Fibroblast of peridontal ligament (primary cell): Measurements from ENCODE around the gene SNRNP25.

Experiments used
- DNase-seq: peaks from one replicate; pipeline ENCODE4 v3.0.0-alpha.2; 2010; ENCODE audit errors: extremely low read depth

The SNRNP25 gene

DNA sequence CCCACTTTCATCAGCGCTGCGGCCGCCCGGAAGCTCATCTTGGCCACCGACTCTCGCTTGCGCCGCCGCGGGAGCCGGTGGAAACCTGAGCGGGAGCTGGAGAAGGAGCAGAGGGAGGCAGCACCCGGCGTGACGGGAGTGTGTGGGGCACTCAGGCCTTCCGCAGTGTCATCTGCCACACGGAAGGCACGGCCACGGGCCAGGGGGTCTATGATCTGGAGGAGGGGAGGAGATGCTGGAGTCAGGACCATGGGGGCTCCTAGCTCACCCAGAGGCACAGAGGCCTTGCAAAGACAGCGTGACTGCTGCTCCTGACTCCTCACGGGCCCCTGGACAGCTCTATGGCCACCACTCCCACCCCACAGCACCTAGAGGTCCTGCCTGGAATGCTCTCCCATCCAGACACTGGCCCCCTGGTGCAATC lies 9.4 kb downstream of the SNRNP25 start:
- no peak for DNase-seq

DNA sequence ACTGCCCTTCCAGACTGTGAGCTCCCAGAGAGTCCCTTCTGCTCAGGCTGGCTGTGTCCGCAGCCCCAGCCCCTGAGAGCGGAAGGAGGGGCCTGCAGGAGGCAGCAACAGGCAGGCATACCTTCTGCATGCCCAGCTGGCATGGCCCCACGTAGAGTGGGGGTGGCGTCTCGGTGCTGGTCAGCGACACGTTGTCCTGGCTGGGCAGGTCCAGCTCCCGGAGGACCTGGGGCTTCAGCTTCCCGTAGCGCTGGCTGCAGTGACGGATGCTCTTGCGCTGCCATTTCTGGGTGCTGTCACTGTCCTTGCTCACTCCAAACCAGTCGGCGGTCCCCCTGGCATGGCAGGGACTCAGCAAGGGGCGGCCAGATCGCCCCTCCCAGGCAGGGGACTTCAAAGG lies 9.8 kb downstream of the SNRNP25 start:
- no peak for DNase-seq

DNA sequence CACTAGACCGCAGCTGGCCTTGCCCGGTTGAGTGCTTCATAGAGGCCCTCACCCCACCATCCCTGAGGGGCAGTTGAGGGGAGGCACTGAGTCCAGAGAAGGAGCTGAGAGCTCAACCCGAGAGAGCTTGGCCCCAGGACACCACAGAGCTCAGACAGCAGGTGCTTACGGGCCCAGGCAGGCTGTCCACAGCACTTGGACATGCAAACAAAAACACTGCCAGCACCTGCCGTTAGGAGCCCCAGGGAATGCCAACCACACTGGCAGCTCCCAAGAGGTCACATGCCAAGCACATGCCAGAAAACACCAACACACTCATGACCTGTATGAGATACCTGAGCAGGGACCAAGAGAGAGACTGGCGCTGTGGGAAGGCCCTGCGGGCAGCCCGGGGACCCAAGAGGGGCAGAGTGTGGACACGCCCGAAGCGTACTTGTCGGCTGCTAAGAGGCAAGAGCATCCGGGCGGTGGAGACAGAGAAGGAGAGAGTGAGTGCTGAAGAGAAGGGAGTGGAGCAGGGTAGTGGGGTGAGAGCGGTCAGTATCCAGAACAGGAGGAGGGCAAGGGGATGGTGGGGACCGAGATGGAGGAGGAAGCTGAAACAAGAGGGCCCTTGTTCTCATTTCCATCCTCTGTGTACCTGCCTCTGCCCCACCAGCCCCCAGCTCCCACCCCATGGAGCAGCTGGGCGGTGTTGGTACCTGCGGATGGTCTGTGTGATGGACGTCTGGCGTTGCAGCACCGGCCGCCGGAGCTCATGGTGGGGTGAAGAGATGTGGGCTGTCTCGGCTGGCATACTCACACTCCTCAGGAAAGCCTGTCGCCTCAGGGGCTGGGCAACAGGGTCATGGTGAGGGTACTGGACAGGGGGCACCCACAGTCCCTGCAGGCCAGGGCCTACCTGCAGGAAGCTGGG lies 10.6 kb downstream of the SNRNP25 start:
- DNase-seq, result no peak

DNA sequence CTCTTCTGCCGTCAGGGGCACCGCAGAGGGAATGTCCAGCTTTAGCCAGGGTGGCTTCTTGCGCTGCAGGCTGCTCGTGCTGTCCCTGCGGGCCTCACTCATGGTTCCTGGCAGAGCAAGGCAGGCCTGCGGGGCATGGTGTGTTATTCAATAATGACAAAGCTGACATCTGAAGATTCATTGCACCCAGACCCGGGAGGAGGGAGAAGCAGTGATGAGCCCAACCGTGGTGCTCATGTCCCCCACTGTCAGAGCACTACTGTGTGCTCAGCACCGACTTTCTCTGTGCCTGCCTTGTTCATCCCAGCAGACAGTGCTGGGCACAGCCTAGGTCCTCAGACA lies 11.3 kb downstream of the SNRNP25 start:
- no peak for DNase-seq

DNA sequence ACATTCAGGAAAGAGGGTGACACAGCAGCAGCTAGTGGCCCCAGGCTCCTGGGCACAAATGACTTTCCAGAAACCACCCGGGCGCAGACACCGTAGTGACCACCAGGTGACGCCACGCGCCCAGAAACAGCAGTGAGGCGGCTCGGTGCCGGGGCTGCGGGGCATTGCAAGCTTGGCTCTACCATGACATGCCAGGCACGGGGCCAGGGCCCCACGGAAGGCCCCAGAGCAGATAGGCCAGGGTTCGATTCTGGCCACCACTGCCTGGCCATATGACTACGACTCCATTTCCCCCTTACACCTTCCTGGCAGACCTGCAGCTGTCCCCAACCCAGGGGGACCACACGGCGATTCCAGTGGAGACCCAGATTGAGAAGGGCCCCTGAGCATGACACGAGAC lies 12.1 kb downstream of the SNRNP25 start:
- peak; percentile 64 for DNase-seq

DNA sequence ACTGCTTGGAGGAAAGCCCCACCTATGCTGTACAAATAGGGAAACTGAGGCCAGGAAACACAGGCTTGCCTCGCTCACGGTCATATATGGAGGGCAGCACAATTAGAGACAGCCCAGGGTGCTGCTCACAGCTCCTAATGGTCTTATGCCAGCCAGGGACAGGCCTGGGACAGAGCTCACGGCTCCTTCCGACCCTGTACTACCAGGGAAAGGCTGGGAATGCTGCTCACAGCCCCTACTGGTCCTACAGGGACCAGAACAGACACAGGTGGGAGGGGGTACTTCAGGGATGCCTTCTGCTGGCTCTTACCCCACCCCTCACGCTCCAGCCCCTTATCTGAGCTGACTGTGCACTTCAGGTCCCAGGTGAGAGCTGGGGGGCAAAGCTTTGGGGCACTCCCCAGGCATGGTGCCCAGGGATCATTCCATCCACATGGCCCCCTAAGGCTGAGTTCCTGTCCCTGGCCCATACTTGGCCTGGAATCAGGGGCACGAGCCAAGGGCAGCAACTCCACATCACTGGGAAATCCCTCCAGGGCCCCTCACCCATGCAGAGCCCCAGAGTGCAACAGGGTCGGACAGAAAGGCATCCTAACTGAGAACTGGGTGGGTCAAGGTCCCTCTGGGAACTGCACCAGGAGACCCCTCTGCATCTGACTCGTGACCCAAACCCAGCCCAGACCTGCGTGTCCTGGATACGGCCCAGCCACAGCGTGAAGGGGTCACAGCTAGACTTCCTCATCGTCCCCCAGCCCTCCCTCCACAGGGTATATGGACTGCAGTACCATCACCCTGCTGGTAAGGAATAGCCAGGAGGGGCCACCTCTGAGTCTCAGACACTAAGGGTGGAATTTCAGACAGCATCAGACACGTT lies 12.9 kb downstream of the SNRNP25 start:
- no peak for DNase-seq

DNA sequence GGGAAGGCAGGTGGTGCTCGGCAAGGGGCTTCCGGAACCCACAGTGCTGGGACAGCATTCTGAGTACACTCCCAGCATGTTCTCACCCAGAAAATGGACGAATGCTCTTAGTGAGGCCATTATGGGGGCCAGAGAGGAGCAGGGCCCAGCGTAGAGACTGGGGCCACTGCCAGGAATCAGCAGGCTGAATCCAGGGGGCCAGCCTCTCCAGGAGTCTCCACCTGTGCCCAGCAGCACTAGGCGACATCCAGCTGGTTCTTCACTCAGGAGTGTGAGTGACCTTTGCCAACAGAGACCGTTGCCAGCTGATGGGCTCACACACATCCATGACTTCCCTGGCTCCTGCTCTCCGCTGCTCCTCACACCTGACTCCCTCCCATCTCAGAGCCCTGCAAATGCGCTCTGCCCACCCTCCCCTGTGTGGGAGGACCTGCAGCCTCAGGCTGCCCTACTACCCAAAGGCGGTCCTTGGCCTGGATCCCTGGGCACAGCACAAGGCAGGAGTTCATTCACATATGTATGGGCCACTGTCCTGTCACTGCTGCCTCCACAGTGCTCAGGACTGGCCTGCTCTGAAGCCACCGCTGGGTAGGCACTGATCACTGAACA lies 13.7 kb downstream of the SNRNP25 start:
- DNase-seq, result no peak

DNA sequence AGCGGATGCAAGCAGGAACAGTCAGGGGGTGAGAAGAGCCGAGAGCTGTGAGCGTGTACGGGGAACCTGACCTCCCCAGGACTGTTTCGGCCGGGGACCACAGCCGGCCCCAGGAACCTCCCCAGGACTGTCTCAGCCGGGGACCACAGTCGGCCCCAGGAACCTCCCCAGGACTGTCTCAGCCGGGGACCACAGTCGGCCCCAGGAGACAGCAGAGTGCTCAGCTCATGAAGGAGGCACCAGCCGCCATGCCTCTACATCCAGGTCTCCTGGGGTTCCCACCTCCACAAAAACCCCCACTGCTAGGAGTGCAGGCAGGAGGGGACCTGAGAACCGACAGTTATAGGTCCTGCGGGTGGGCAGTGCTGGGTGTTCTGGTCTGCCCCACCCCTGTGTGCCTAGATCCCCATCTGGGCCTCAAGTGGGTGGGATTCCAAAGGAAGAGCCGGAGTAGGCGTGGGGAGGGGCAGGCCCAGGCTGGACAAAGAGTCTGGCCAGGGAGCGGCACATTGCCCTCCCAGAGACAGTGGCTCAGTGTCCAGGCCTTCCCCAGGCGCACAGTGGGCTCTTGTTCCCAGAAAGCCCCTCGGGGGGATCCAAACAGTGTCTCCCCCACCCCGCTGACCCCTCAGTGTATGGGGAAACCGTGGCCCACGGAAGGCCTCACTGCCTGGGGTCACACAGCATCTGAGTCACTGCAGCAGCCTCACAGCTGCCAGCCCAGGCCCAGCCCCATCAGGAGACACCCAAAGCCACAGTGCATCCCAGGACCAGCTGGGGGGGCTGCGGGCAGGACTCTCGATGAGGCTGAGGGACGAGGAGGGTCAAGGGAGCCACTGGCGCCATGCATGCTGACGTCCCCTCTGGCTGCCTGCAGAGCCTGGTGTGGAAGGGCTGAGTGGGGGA lies 14.5 kb downstream of the SNRNP25 start:
- no peak for DNase-seq

DNA sequence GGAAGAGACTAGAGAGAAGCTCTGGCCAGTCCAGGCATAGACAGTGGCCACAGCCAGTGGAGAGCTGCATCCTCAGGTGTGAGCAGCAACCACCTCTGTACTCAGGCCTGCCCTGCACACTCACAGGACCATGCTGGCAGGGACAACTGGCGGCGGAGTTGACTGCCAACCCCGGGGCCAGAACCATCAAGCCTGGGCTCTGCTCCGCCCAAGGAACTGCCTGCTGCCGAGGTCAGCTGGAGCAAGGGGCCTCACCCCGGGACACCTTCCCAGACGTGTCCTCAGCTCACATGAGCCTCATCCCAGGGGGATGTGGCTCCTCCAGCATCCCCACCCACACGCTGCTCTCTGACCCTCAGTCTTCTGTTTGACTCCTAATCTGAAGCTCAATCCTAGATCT lies 15.6 kb downstream of the SNRNP25 start:
- DNase-seq, result no peak

DNA sequence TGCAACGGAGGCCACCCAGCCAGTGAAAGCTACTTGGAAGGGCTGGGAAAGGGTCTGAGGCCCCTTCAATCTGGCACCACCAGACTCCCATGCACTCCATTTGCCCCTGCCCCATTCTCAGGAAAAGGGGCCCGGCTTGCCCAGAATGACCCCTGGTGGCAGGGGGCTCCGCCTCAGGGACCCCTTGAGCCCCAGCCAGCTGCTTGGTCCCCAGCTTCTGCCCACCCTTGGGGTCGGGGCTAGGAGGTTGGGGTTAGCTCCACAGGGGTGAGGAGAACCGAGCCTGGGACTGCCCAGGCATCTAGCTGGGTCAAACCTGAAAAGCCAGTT lies 17.5 kb downstream of the SNRNP25 start:
- no peak for DNase-seq

DNA sequence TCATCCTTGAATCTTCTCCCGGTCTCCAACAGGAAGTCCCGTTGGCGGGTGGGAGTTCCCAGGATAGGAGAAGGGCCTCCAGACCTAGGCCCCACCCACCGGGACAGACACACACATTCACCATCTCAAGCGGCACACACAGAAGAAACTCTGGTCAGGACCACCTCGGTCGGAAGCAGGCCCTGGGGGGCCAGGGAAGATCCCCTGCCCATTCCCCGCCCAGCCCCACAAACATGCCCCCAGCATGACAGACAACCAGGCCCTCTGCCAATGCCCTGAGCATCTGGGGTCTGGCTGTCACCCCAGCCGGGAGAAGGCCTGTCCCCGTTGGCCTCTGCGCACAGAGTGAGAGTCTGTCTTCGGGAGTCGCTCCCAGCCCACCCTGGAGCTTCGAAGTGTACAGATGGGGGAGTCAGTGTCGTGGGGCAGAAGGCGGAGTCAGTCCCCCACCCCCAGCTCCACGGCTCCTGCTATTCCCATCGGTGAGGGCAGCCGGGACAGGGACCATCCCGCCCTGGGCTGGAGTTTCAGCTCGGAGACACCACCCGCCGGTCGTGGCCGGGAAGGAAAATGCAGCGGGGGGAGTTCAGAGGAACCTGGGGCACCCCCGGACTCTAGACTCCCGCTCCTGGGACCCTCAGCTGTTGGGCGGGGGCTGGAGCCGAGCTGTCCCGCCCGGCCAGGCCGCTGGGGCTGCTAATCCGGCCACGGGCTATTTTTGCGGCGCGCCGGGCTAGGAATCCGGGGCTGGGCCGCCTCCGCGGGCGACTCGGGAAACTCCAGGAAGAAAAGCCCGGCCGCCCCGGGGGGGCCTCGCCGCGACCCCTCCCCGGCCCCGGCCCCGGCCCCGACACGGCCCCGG lies 18.1 kb downstream of the SNRNP25 start:
- peak; percentile 65 for DNase-seq

DNA sequence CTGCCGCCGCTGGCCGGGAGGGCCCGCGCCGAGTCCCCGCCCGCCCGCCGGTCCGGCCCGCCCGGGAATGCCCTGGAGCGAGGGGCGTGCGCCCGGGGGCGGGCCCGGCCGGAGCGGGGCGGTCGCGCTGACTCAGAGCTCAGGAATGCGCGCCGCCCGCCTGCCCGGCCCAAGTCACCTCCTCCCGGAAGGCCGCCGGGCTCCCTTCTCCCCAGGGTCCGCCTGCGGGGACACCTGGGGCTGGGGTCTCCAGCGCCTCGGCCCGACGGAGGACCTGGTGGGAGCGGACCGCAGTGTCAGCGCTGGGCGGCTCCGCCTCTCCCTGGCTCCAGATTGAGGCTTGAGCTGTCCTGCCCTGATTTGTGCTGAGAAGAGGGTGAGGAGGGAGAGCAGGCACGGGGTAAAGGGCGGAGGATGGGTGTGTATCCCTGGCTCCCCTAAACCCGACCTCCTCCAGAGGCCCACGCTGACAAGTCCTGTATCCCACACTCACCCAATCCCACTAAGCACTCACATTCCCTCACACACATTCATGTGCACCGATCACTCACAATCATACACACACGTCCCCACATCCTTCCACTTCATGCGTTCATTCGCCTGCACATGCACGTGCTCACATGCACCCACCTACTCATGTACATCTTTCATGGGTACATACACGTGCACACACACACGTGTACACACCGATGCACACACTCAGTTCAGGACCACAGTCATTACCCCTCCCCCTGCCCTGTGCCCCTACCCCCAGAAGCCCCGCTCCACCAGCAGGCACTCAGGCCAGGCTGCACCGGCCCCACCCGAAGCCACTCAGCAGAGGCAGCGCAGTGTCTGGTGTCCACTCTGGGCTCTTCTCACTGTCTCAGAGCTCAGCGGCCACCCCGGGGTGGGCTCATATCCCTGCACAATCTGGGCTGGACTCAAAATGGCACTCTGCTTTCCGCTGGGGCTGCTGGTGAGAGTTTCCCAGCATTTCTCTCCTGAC lies 19.2 kb downstream of the SNRNP25 start, which contains the start of gene RHBDF1:
TSS of gene RHBDF1 (minus strand) at position 71 of the 988 bp plus-strand sequence. CDS start 7,616 bp downstream, outside the sequence.
- DNase-seq, result no peak

DNA sequence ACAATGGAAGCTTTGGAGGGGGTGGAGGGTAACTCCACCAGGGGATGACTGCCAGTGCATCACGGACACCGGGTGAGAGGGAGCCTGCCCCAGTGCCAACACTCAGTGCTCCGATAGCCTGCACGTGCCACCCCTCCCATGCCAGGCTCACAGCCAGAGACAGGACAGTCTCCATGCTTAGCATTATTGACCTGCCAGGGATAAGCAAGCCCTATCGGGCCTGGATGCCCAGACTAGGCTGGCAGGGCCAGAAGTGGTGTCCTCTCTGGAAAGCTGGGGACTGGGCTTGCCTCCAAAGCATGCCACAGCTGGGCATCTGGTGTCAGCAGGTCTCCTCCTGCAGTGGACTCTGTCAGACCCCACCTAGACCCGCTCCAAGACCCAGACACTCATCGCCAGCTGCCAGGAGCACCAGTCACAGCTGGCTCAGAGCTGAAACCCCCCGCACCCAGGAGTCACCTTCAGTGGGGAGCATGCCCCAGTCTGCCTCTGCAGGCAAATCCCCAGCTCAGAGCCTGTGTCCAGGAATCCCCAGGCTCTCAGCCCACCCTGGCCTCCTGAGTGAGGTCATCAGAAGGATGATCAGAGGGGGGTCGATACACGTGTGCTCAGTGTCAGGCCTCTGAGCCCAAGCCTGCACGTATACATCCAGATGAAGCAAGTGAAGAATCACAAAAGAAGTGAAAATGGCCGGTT lies 20.6 kb downstream of the SNRNP25 start:
- no peak for DNase-seq

DNA sequence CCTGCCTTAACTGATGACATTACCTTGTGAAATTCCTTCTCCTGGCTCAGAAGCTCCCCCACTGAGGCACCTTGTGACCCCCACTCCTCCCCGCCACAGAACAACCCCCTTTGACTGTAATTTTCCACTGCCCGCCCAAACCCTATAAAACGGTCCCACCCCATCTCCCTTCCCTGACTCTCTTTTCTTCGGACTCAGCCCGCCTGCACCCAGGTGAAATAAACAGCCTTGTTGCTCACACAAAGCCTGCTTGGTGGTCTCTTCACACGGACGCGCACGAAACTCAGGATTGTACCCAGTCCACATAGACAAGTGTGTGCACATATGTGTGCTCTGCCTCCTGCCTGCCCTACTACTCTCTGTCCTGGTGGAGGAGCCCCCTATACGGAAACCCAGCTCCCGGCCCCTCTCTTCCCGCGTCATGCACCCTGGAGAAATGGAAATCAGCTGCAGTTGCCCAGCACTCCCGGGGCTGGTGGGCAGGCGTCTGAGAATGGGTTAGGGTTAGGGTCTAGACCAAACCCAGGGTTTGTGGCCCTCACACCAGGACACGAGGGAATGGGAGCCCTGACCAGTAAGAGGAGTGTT lies 21.2 kb downstream of the SNRNP25 start:
- no peak for DNase-seq

DNA sequence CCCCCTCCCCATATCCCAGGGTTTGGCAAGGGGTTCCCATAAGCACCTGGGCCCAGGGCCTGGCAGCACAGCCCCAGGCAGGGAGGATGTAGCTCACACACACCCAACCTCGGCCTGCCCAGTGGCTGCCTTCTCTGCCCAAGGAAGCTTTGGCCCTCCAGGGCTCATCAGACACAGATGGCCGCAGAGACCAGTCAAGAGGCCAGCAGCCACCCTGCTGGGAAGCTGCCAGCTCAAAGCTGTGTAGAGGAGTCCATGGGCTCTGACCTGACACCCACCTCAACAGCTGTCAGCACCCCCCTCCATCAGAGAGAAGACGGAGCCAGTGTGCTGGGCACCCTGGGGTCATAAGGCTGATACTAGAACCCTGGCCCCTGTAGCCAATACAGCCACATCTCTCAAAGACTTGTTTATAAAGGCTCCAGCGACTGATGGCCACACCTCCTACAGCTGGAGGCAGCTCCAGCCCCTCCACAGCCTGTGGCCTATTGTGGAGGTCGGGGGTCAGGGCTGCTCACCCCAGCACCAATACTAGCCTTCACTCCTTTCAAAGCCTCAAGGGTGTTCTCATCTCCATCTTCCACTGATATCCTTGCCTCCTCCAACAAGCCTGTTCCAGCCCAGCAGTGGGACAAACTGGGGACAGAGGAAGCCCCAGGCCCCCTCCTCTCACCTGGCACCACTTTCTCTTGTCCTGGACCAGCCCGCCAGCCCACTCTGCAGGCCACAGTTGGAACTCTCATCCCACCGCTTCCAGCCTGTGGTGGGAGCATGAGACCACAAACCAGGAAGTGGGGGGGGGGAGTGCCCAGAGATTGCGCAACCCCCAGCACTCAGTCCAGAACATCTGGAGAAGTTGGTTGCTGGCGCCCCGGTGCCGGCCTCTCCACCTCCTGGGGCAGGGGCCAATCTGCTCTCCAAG lies 22.2 kb downstream of the SNRNP25 start:
- DNase-seq, result peak; percentile 81

DNA sequence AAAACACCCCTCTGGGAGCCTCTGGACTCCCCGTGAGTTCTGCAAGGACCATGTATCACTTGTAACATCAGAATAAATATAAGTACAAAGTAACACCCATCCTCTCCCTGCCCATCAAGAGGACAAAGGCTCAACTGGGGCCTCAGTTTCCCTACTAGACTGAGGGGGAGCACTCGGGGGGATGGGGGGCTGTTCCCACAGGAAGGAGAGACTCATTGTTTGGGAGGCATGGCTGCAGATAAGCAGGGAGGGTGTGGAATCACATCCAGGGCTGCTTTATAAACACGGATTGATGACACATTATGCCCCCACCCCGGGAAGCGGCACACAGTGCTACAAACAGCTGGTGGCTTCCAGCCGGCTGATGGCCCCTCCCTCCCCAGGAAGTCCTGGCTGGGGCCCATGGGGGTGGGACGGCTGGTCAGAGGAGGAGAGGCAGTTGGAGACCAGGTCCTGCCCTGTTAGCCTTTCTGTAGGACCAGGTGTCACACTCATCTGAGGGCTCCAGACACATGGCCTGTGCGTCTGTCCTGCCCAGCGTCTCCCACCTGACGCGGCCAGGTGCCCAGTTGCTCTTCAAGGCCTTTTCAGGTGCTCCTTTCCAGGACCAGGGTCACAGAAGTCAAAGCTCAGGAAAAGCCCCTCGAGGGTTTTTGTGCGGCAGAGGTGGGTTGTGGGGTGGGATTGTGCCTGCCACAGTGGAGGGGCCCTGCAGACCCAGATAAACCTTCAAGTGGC lies 23.1 kb downstream of the SNRNP25 start:
- peak; percentile 78 for DNase-seq
